Suppressor macrophage treated with lipopolysaccharide for 4 hours (primary cell): ENCODE results near the gene GLP1R.
"Not testable (repeated sequence)": the region's sequence is repeated elsewhere in the genome, so short reads cannot be mapped to it uniquely, and the experiment has no call there.

Experiments
- DNase-seq: peaks from one replicate; pipeline ENCODE4 v3.0.0-alpha.2; 2020

The GLP1R gene

GRCh38 chr6:39090036-39090435 is 41.5 kb downstream of the GLP1R start:
- DNase-seq, result no peak

GRCh38 chr6:39091220-39091619 is 42.6 kb downstream of the GLP1R start:
- DNase-seq, result no peak

- no peak for DNase-seq
Measured at GRCh38 chr6:39092124-39092523, 43.5 kb downstream of the GLP1R start.

- DNase-seq, result no peak
Measured at GRCh38 chr6:39093149-39093708, 44.6 kb downstream of the GLP1R start.

GRCh38 chr6:39095578-39095977 is 47.0 kb downstream of the GLP1R start:
- no peak for DNase-seq

- DNase-seq, result no peak
Measured at GRCh38 chr6:39100358-39100757, 51.8 kb downstream of the GLP1R start.

GRCh38 chr6:39102071-39102820 is 53.7 kb downstream of the GLP1R start:
- peak; percentile 41 for DNase-seq

GRCh38 chr6:39102821-39103136 is 54.2 kb downstream of the GLP1R start:
- DNase-seq, result no peak

GRCh38 chr6:39104528-39104927 is 55.9 kb downstream of the GLP1R start:
- no peak for DNase-seq

- no peak for DNase-seq
Measured at GRCh38 chr6:39107034-39107433, 58.5 kb downstream of the GLP1R start.

- DNase-seq, result no peak
Measured at GRCh38 chr6:39107641-39108040, 59.1 kb downstream of the GLP1R start.

- no peak for DNase-seq
Measured at GRCh38 chr6:39108041-39108839, 59.7 kb downstream of the GLP1R start.

- no peak for DNase-seq
Measured at GRCh38 chr6:39111280-39111679, 62.7 kb downstream of the GLP1R start.

GRCh38 chr6:39113788-39114187 is 65.2 kb downstream of the GLP1R start:
- DNase-seq, result no peak

- no peak for DNase-seq
Measured at GRCh38 chr6:39114388-39114703, 65.8 kb downstream of the GLP1R start.

GRCh38 chr6:39114704-39115599 is 66.4 kb downstream of the GLP1R start, which contains the start of gene SAYSD1:
Gene SAYSD1, minus strand, starts transcription at chr6:39115186. Its CDS starts 97 bp downstream, at chr6:39115089.
- DNase-seq, result peak; percentile 97

- DNase-seq, result no peak
Measured at GRCh38 chr6:39118921-39119320, 70.3 kb downstream of the GLP1R start.

GRCh38 chr6:39124114-39124513 is 75.5 kb downstream of the GLP1R start:
- DNase-seq, result no peak

- no peak for DNase-seq
Measured at GRCh38 chr6:39128106-39128505, 79.5 kb downstream of the GLP1R start.

GRCh38 chr6:39128832-39129231 is 80.3 kb downstream of the GLP1R start:
- no peak for DNase-seq

GRCh38 chr6:39130691-39131090 is 82.1 kb downstream of the GLP1R start:
- no peak for DNase-seq

- DNase-seq, result not testable (repeated sequence)
Measured at GRCh38 chr6:39134761-39135160, 86.2 kb downstream of the GLP1R start.

- DNase-seq, result not testable (repeated sequence)
Measured at GRCh38 chr6:39136207-39136606, 87.6 kb downstream of the GLP1R start.
